H1 (cell line): ENCODE measurements around the gene DTD1. TPM values are rescaled to one million over a fixed set of nuclear protein-coding genes. Genes with fewer than 3 reads are reported as not detected.

ENCODE experiments used
- CTCF ChIA-PET: fragments of 300-600 bp; sonication (Branson Sonifier 250); formaldehyde crosslinking; loops from one replicate; lab custom pipeline; 2021; ENCODE audit not compliant: partially characterized antibody; lab: Charles Lee
- POLR2A ChIA-PET: fragments of 300-600 bp; sonication (Branson Sonifier 250); formaldehyde crosslinking; loops from one replicate; lab custom pipeline; 2021; ENCODE audit warnings: inconsistent platforms; ENCODE audit not compliant: partially characterized antibody; lab: Charles Lee
- DNase-seq, 2 experiments: peaks; one replicate each; pipeline versions ENCODE4 v3.0.0 to v3.0.0-alpha.2; 2010 to 2022; ENCODE audit warnings: low spot score in 2 of 2, low read depth in 1 of 2, mixed read lengths in 1 of 2
- FAIRE-seq: peaks from 2 replicates; lab custom pipeline; 2011; peaks lifted over from hg19 to GRCh38; lab: Jason Lieb, UNC
- H2AFZ ChIP-seq: 2 replicates; pipeline ENCODE4 v1.8.1; 2012; ENCODE audit warnings: low read length, inconsistent platforms
- H2AK5ac ChIP-seq: 2 replicates; pipeline ENCODE4 v1.6.1; 2013; ENCODE audit warnings: low read depth, low read length
- H2BK120ac ChIP-seq: replicated peaks from 2 replicates; pipeline ENCODE3; 2013; ENCODE audit warnings: low read depth, low read length, inconsistent platforms
- H2BK12ac ChIP-seq: 2 replicates; pipeline ENCODE4 v1.6.1; 2013; ENCODE audit warnings: low read depth, low read length
- H2BK15ac ChIP-seq: 2 replicates; pipeline ENCODE4 v1.6.1; 2013; ENCODE audit warnings: low read length
- H2BK20ac ChIP-seq: 2 replicates; pipeline ENCODE4 v1.6.1; 2013; ENCODE audit warnings: low read length
- H2BK5ac ChIP-seq: 2 replicates; pipeline ENCODE4 v1.6.1; 2013; ENCODE audit warnings: low read depth, low read length
- H3K14ac ChIP-seq: 2 replicates; pipeline ENCODE4 v1.6.1; 2013; ENCODE audit warnings: inconsistent platforms; ENCODE audit not compliant: insufficient read length
- H3K18ac ChIP-seq: 2 replicates; pipeline ENCODE4 v1.6.1; 2013; ENCODE audit warnings: low read length; ENCODE audit errors: extremely low read depth
- H3K23ac ChIP-seq: 2 replicates; pipeline ENCODE4 v1.6.1; 2013; ENCODE audit warnings: inconsistent platforms; ENCODE audit not compliant: insufficient read length
- H3K23me2 ChIP-seq: 2 replicates; pipeline ENCODE4 v1.6.1; 2013; ENCODE audit warnings: low read depth, low read length
- H3K27ac ChIP-seq: 2 replicates; pipeline ENCODE4 v1.6.1; 2011; ENCODE audit warnings: low read depth, low read length, inconsistent platforms
- H3K27me3 ChIP-seq, 4 experiments: replicated peaks in 1 of 4; 1 replicate in 1 of 4; 2 replicates in 3 of 4; pipeline versions ENCODE4 v1.6.1 to v1.8.1; 2011 to 2013; ENCODE audit warnings: low read length in 3 of 4, mild to moderate bottlenecking in 3 of 4, inconsistent platforms in 2 of 4, mixed read lengths in 2 of 4, moderate library complexity in 1 of 4; ENCODE audit not compliant: control insufficient read depth in 3 of 4, insufficient read depth in 3 of 4; ENCODE audit errors: extremely low read depth in 1 of 4
- H3K36me3 ChIP-seq, 4 experiments: 2 replicates each; pipeline versions ENCODE4 v1.6.1 to v1.8.1; 2011 to 2013; ENCODE audit warnings: mild to moderate bottlenecking in 4 of 4, low read length in 3 of 4, moderate library complexity in 2 of 4, control low read depth in 1 of 4, inconsistent platforms in 1 of 4; ENCODE audit not compliant: insufficient read depth in 4 of 4, control insufficient read depth in 2 of 4
- H3K4ac ChIP-seq: replicated peaks from 2 replicates; pipeline ENCODE3; 2013; ENCODE audit warnings: low read length, low read depth, mixed read lengths, inconsistent platforms; ENCODE audit not compliant: insufficient read length
- H3K4me1 ChIP-seq, 4 experiments: replicated peaks in 1 of 4; 1 replicate in 1 of 4; 2 replicates in 3 of 4; pipeline versions ENCODE4 v1.6.1 to v1.8.1; 2011 to 2013; ENCODE audit warnings: low read length in 3 of 4, inconsistent platforms in 2 of 4, mixed read lengths in 1 of 4; ENCODE audit not compliant: insufficient read depth in 4 of 4, control insufficient read depth in 3 of 4
- H3K4me2 ChIP-seq, 2 experiments: 2 replicates each; pipeline versions ENCODE4 v1.6.1 to v1.8.1; 2011 to 2013; ENCODE audit warnings: low read depth in 2 of 2, low read length in 2 of 2, control low read depth in 1 of 2, inconsistent platforms in 1 of 2, mild to moderate bottlenecking in 1 of 2; ENCODE audit not compliant: insufficient read depth in 1 of 2
- H3K4me3 ChIP-seq, 4 experiments: fragments of 200-600, 300-600 bp in 1 of 4; sonication (generic), shearing (Covaris generic), sonication (Bioruptor Twin) in 1 of 4; 2 replicates each; pipeline versions ENCODE4 v1.5.1 to v1.8.1; 2011 to 2016; ENCODE audit warnings: low read length in 4 of 4, low read depth in 3 of 4, control low read depth in 2 of 4, inconsistent platforms in 2 of 4, mild to moderate bottlenecking in 2 of 4, mixed read lengths in 1 of 4, moderate library complexity in 1 of 4; ENCODE audit not compliant: insufficient read depth in 2 of 4; ENCODE audit errors: extremely low read depth in 1 of 4
- H3K56ac ChIP-seq: replicated peaks from 2 replicates; pipeline ENCODE3; 2013; ENCODE audit warnings: low read depth, mild to moderate bottlenecking, mixed read lengths, low read length, inconsistent platforms; ENCODE audit not compliant: insufficient read length
- H3K79me1 ChIP-seq: 2 replicates; pipeline ENCODE4 v1.6.1; 2013; ENCODE audit warnings: low read depth, low read length, control low read depth
- H3K79me2 ChIP-seq, 2 experiments: 2 replicates each; pipeline versions ENCODE4 v1.6.1 to v1.8.1; 2012 to 2013; ENCODE audit warnings: low read length in 2 of 2, mild to moderate bottlenecking in 2 of 2, inconsistent platforms in 1 of 2; ENCODE audit not compliant: insufficient read depth in 2 of 2, control insufficient read depth in 1 of 2
- H3K9ac ChIP-seq, 4 experiments: replicated peaks in 1 of 4; 1 replicate in 1 of 4; 2 replicates in 3 of 4; pipeline versions ENCODE4 v1.6.1 to v1.8.1; 2011 to 2013; ENCODE audit warnings: low read depth in 3 of 4, low read length in 3 of 4, control low read depth in 2 of 4, mild to moderate bottlenecking in 2 of 4, moderate library complexity in 2 of 4, inconsistent platforms in 1 of 4; ENCODE audit errors: extremely low read depth in 1 of 4
- H3K9me3 ChIP-seq, 2 experiments: 2 replicates each; pipeline versions ENCODE4 v1.6.1 to v1.8.1; 2012 to 2013; ENCODE audit warnings: mild to moderate bottlenecking in 2 of 2, moderate library complexity in 2 of 2, control low read depth in 1 of 2, inconsistent platforms in 1 of 2, low read depth in 1 of 2, low read length in 1 of 2, mixed read lengths in 1 of 2; ENCODE audit not compliant: insufficient read depth in 2 of 2
- H4K20me1 ChIP-seq, 2 experiments: replicated peaks in 1 of 2; 2 replicates each; pipeline versions ENCODE3 to v1.8.1; 2011 to 2013; ENCODE audit warnings: inconsistent platforms in 2 of 2, low read length in 2 of 2, mild to moderate bottlenecking in 1 of 2; ENCODE audit not compliant: insufficient read depth in 2 of 2, control insufficient read depth in 1 of 2
- H4K5ac ChIP-seq: 2 replicates; pipeline ENCODE4 v1.6.1; 2013; ENCODE audit warnings: low read length, low read depth, mixed read lengths, inconsistent platforms; ENCODE audit not compliant: insufficient read length
- H4K8ac ChIP-seq: 2 replicates; pipeline ENCODE4 v1.8.0; 2013; ENCODE audit warnings: mild to moderate bottlenecking, moderate library complexity, low read length, inconsistent platforms; ENCODE audit not compliant: insufficient read depth; ENCODE audit errors: extremely low read depth
- H4K91ac ChIP-seq: replicated peaks from 2 replicates; pipeline ENCODE3; 2013; ENCODE audit warnings: low read length, mixed read lengths, inconsistent platforms; ENCODE audit not compliant: insufficient read length
- CHD2 ChIP-seq: IDR thresholded peaks from 2 replicates; pipeline ENCODE4 v1.6.1; 2012; ENCODE audit warnings: low read length, improper control_type of control experiment
- CTBP2 ChIP-seq: IDR thresholded peaks from 2 replicates; pipeline ENCODE4 v1.7.0; 2011; ENCODE audit warnings: borderline replicate concordance, mild to moderate bottlenecking, moderate library complexity, mixed read lengths, low read length; ENCODE audit not compliant: insufficient read depth, insufficient read length
- CTCF ChIP-seq, 3 experiments: IDR thresholded peaks; 1 replicate in 2 of 3; 2 replicates in 1 of 3; pipeline versions ENCODE4 v1.5.1 to v1.6.1; 2011; ENCODE audit warnings: low read length in 3 of 3, mild to moderate bottlenecking in 3 of 3, inconsistent platforms in 2 of 3, low read depth in 1 of 3, moderate library complexity in 1 of 3; ENCODE audit not compliant: insufficient read depth in 1 of 3; ENCODE audit errors: control extremely low read depth in 1 of 3
- EZH2 ChIP-seq: fragments of 200-600 bp; sonication (generic); IDR thresholded peaks from 2 replicates; pipeline ENCODE4 v1.7.1; 2012; ENCODE audit warnings: low read depth, mild to moderate bottlenecking, moderate library complexity, low read length, inconsistent platforms; ENCODE audit not compliant: severe bottlenecking
- HDAC6 ChIP-seq: IDR thresholded peaks from one replicate; pipeline ENCODE4 v1.7.1; 2012; ENCODE audit warnings: low read depth, mild to moderate bottlenecking, inconsistent platforms, low read length, moderate library complexity
- JUN ChIP-seq: IDR thresholded peaks from 2 replicates; pipeline ENCODE4 v1.6.1; 2011; ENCODE audit warnings: low read depth, mild to moderate bottlenecking, improper control_type of control experiment, low read length
- RXRA ChIP-seq: IDR thresholded peaks from 2 replicates; pipeline ENCODE4 v1.6.1; 2011; ENCODE audit warnings: low read depth, mild to moderate bottlenecking, low read length, moderate library complexity; ENCODE audit not compliant: insufficient read depth
- TAF7 ChIP-seq: optimal IDR thresholded peaks from 2 replicates; pipeline ENCODE3; 2011; ENCODE audit warnings: low read depth, mild to moderate bottlenecking, inconsistent platforms, low read length, moderate library complexity, borderline replicate concordance
- TCF12 ChIP-seq: IDR thresholded peaks from 2 replicates; pipeline ENCODE4 v1.6.1; 2011; ENCODE audit warnings: low read depth, mild to moderate bottlenecking, low read length
- WGBS, 2 experiments: shearing (Covaris generic) in 1 of 2; methylation state at CpG; one replicate each; pipeline versions ENCODE4 v1.1.6 to v1.1.7; 2013 to 2015; ENCODE audit warnings: low lambda C conversion rate in 2 of 2, mixed read lengths in 2 of 2, inconsistent platforms in 1 of 2, low coverage in 1 of 2, missing lambda C conversion rate in 1 of 2; ENCODE audit not compliant: insufficient replicate concordance in 2 of 2, insufficient coverage in 1 of 2, insufficient read length in 1 of 2; ENCODE audit errors: extremely low coverage in 1 of 2, missing lambda C conversion rate in 1 of 2; 5-methylcytosine and 5-hydroxymethylcytosine counted together
- polyA plus RNA-seq, 7 experiments: library from polyadenylated mRNA; depleted of rRNA in 3 of 7; stranded (reverse) in 5 of 7; unstranded in 2 of 7; fragments of >200 nt in 5 of 7; fragments of 200-250 nt in 2 of 7; gene quantifications; 1 replicate in 5 of 7; 2 replicates in 1 of 7; 4 replicates in 1 of 7; pipeline versions ENCODE4 v1.2.1 to v1.2.3, GENCODE V29; 2011 to 2013; ENCODE audit warnings: missing spikeins in 2 of 7, mixed read lengths in 2 of 7
- total RNA-seq: library from RNA; stranded (reverse); fragmentation: NEBNext Ultra II Directional; extraction: Animal tissue kit (Norgen Biotek cat#: 25700); gene quantifications from 2 replicates; pipeline ENCODE4 v1.2.1, GENCODE V29; 2021

DTD1 gene
- total and polyA plus RNA-seq, 2 of the 8 experiments (the other 6 are each of a cell fraction or from before 2014, with no cell fraction given): 49.7 to 66.6 TPM

- Histone ChIP-seq H3K4me3 (no peak overlapping the region), H2BK20ac (no peak overlapping the region), H3K56ac (no peak overlapping the region), H4K91ac (no peak overlapping the region), H3K23me2 (no peaks in the 10 kb centered on the region), H3K36me3 (no peaks in the 10 kb centered on the region), H2BK12ac (no peak overlapping the region), H3K79me2 (no peaks in the 10 kb centered on the region), H4K20me1 (no peaks in the 10 kb centered on the region), H4K8ac (no peak overlapping the region), H3K4me1 (peaks cover 0 to 1% (median 0%) of the 10 kb centered on the region in 4 experiments; a peak in 2 of 7 replicates), H3K9ac (no peak overlapping the region), H3K27me3 (no peaks in the 10 kb centered on the region), H3K79me1 (no peaks in the 10 kb centered on the region), H3K14ac (no peak overlapping the region)
- WGBS, 2 experiments: 79% methylated on average over 5 of the region's 5 CpGs; no CpG with 5 or more reads in 1 of the 2 experiments
- CTCF ChIA-PET: interaction anchor here (0.6 to 1.4 kb wide), 3 partner anchors 17 to 166 kb away, joined by 3 to 5 read pairs (median 3); no protein-coding TSS in a partner anchor
- TF ChIP-seq CTCF (IDR thresholded peaks at IDR 0.05; ENCODE audit: control extremely low read depth in 1 of 3, insufficient read depth in 1 of 3, low read depth in 1 of 3, low read length in 3 of 3) (no peak), CTBP2 (no peak), TCF12 (no peak), CHD2 (no peak), RXRA (no peak), HDAC6 (no peak), EZH2 (no peak), TAF7 (no peak), JUN (no peak)
- TF ChIP-seq, all 59 proteins: peak for 0
- Histone ChIP-seq H3K27ac (no peak overlapping the region), H3K9me3 (no peaks in the 10 kb centered on the region), H2BK5ac (no peak overlapping the region), H2AFZ (no peak overlapping the region), H3K4ac (no peak overlapping the region), H2AK5ac (no peak overlapping the region), H3K23ac (no peak overlapping the region), H3K4me2 (no peak overlapping the region), H2BK15ac (no peak overlapping the region), H4K5ac (no peak overlapping the region), H2BK120ac (no peak overlapping the region), H3K18ac (no peak overlapping the region)
- FAIRE-seq (no peak), DNase-seq (no peak)
- POLR2A ChIA-PET: no interaction called here
These were observed 27.3 kb downstream of the DTD1 start for GRCh38 chr20:18615020-18615650.
